Neural crest cell (in vitro differentiated cells): Measurements from ENCODE around the gene TBL3. TPM values are rescaled to one million over a fixed set of nuclear protein-coding genes. Genes with fewer than 3 reads are reported as not detected.
A peak's percentile ranks its signal among the peaks of the same experiment; 100 is the strongest.

Experiments used
- DNase-seq: peaks from one replicate; pipeline ENCODE4 v3.0.0; 2021; ENCODE audit warnings: low read depth, mixed read lengths, low spot score
- H3K27ac Mint-ChIP-seq: one replicate; pipeline ENCODE4 v1.8.0; 2021; ENCODE audit warnings: mild to moderate bottlenecking, mixed read lengths; ENCODE audit not compliant: unreplicated experiment
- H3K27me3 Mint-ChIP-seq: 2 replicates; pipeline ENCODE4 v1.8.0; 2021; ENCODE audit warnings: low read depth, mild to moderate bottlenecking, mixed read lengths
- H3K36me3 Mint-ChIP-seq: 2 replicates; pipeline ENCODE4 v1.8.0; 2021; ENCODE audit warnings: low read depth, mild to moderate bottlenecking, mixed read lengths
- H3K4me1 Mint-ChIP-seq: 2 replicates; pipeline ENCODE4 v1.8.0; 2021; ENCODE audit warnings: mixed read lengths
- H3K4me3 Mint-ChIP-seq: one replicate; pipeline ENCODE4 v1.8.0; 2021; ENCODE audit warnings: mild to moderate bottlenecking, mixed read lengths
- H3K9me3 Mint-ChIP-seq: 2 replicates; pipeline ENCODE4 v1.8.0; 2021; ENCODE audit warnings: mixed read lengths
- CTCF ChIP-seq: fragments of 200-600 bp; sonication (generic); conservative IDR thresholded peaks from 2 replicates; pipeline ENCODE4 v1.5.0; 2021; ENCODE audit warnings: antibody characterized with exemption, mild to moderate bottlenecking
- total RNA-seq: library from RNA; stranded (reverse); gene quantifications from 2 replicates; pipeline ENCODE4 v1.2.1, GENCODE V29; 2021

Gene TBL3
- total RNA-seq, 1 donor from 2014 or later, result 39.6 TPM

- Mint-ChIP-seq H3K36me3 (no peaks in the 10 kb centered on the region), H3K27ac (no peak overlapping the region), H3K4me3 (peak overlapping the region; percentile 76), H3K4me1 (peaks cover 7% of the 10 kb centered on the region), H3K9me3 (no peaks in the 10 kb centered on the region), H3K27me3 (peaks cover 21% of the 10 kb centered on the region)
- TF ChIP-seq CTCF, result no peak
- no peak for DNase-seq
Measured at GRCh38 chr16:1929105-1929504, 42.7 kb upstream of the TBL3 start.

DNA sequence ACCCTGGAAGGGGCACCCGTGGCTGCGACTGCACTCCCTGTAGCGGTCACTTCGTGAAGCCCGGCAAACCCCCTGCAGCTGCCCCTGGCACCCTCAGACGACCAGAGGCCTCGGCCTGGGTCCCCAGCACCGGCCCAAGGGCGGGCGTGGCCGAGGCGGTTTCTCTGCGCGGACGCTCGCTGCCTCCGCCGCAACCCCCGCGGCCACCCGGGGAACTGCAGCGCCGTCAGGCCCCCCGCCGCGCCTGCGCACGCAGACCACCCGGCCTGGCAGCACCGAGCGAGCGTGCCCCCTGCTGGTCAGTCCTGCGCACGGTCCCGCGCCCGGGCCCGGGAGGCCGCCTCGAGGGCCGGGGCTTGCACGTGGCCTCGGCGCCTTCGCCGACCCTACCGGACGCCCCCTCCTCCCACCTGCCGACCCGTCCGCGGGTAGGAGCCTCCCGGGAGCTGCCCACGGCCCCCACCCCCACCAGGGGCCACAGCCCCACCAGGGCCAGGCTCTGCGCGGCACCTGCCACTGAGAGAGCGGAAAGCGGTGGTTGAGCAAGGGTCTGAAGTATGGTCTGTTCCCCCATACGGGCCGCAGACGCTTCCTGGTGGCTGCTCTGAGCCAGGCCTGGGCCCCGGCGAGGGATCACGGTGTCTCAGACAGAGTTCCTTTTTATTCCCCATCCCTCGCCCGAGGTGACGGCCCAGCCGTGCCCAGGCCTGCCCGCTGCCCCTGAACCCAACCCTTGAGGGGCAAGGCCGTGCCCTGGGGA, 42.1 kb upstream of the TBL3 start:
- DNase-seq, result peak; percentile 98
- H3K36me3 Mint-ChIP-seq, result no peaks in the 10 kb centered on the region
- no peak overlapping the region for H3K4me3 Mint-ChIP-seq
- H3K9me3 Mint-ChIP-seq, result no peaks in the 10 kb centered on the region
- TF ChIP-seq CTCF, result peak; percentile 93
- H3K27ac Mint-ChIP-seq, result no peak overlapping the region
- peaks cover 15% of the 10 kb centered on the region for H3K27me3 Mint-ChIP-seq
- H3K4me1 Mint-ChIP-seq, result peaks cover 7% of the 10 kb centered on the region

- no peak for TF ChIP-seq CTCF
- H3K36me3 Mint-ChIP-seq, result no peaks in the 10 kb centered on the region
- peaks cover 7% of the 10 kb centered on the region for H3K4me1 Mint-ChIP-seq
- H3K4me3 Mint-ChIP-seq, result no peak overlapping the region
- peaks cover 11% of the 10 kb centered on the region for H3K27me3 Mint-ChIP-seq
- H3K27ac Mint-ChIP-seq, result no peak overlapping the region
- H3K9me3 Mint-ChIP-seq, result no peaks in the 10 kb centered on the region
- no peak for DNase-seq
Measured at GRCh38 chr16:1930338-1930720, 41.5 kb upstream of the TBL3 start.

DNA sequence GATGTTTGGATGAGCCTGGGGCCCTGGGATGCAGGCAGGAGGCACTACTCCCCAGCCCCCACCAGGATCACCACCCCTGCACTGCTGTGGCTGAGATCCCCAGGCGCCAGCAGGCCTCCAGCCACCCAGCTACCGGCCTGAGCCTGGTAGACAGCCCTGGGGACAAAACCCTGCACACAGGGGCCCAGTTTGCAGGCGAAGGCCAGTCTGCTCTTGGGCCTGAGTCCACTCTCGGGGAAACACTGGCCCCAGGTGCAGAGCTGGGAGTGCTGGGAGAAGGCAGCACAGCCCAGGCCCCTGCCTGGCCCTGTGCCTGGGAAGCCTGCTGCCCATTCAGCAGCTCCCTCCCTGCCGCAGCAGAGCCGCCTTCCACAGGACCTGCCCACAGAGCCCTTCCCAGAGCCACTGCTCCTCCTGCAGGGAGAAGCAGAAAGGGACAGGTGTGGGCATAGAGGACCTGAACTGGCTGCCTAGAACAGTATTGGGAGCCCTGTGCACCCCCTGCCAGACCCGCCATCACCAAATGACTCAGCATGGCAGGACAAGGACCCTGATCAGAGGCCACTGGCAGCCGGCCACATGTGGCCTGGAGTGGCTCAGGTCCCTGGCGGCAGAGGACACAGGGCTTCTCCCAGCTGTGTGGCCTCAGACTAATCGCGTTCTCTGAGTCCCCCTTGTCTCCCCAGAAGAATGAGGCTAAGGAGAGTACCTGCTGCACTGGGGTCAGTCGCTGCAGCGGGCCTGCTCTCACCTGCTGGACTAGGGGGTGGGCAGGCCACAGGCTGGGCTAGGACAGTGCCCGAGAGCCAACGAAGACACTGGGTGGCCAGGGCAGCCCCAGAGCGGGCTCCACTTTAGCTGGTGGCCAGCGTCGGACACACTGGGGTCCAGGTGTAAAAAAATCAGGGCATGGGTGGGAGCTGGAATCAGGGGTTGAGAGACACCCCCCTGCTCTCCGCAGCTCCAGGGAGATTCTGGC, 39.5 kb upstream of the TBL3 start:
- no peak for DNase-seq
- H3K27ac Mint-ChIP-seq, result no peak overlapping the region
- no peak overlapping the region for H3K4me3 Mint-ChIP-seq

More for the DNA sequence above, 39.5 kb upstream of the TBL3 start:
- Mint-ChIP-seq H3K4me1 (peaks cover 7% of the 10 kb centered on the region), H3K9me3 (no peaks in the 10 kb centered on the region), H3K27me3 (peaks cover 11% of the 10 kb centered on the region), H3K36me3 (no peaks in the 10 kb centered on the region)
- no peak for TF ChIP-seq CTCF
